Kidney (tissue), 14 donors: Measurements from ENCODE around the gene LPIN3. TPM values are rescaled to one million over a fixed set of nuclear protein-coding genes. Genes with fewer than 3 reads are reported as not detected.

ENCODE experiments used
- DNase-seq, 5 donors: peaks; one replicate each; pipeline ENCODE4 v3.0.0-alpha.2; 2013 to 2020
- FAIRE-seq: peaks from 2 replicates; lab custom pipeline; 2012; peaks lifted over from hg19 to GRCh38; lab: Jason Lieb, UNC
- H3K27ac ChIP-seq, 2 donors: one replicate each; pipeline ENCODE4 v1.7.0; 2013; ENCODE audit warnings: low read depth in 2 of 2, low read length in 2 of 2, inconsistent platforms in 1 of 2
- H3K27me3 ChIP-seq: one replicate; pipeline ENCODE4 v1.7.1; 2013; ENCODE audit warnings: low read length, inconsistent platforms; ENCODE audit not compliant: control insufficient read depth, insufficient read depth
- H3K36me3 ChIP-seq, 3 donors: one replicate each; pipeline versions ENCODE4 v1.7.0 to v1.7.1; 2013; ENCODE audit warnings: low read length in 3 of 3, control low read depth in 1 of 3, inconsistent platforms in 1 of 3; ENCODE audit not compliant: insufficient read depth in 3 of 3, control insufficient read depth in 2 of 3
- H3K4me1 ChIP-seq, 3 donors: one replicate each; pipeline versions ENCODE4 v1.7.0 to v1.7.1; 2013; ENCODE audit warnings: low read length in 3 of 3, inconsistent platforms in 1 of 3, low read depth in 1 of 3; ENCODE audit not compliant: control insufficient read depth in 2 of 3, insufficient read depth in 2 of 3
- H3K4me3 ChIP-seq, 3 donors: one replicate each; pipeline versions ENCODE4 v1.7.0 to v1.8.1; 2013; ENCODE audit warnings: low read length in 3 of 3, control low read depth in 1 of 3, inconsistent platforms in 1 of 3
- H3K9ac ChIP-seq, 3 donors: one replicate each; pipeline versions ENCODE4 v1.7.0 to v1.7.1; 2013; ENCODE audit warnings: low read length in 3 of 3, control low read depth in 1 of 3, inconsistent platforms in 1 of 3
- H3K9me3 ChIP-seq, 3 donors: one replicate each; pipeline versions ENCODE4 v1.7.0 to v1.7.1; 2013; ENCODE audit warnings: low read length in 3 of 3, control low read depth in 1 of 3, inconsistent platforms in 1 of 3; ENCODE audit not compliant: control insufficient read depth in 2 of 3, insufficient read depth in 1 of 3
- intact Hi-C: fragments of 100-400 bp; cut with DNase I; formaldehyde crosslinking; loops from one replicate; pipeline ENCODE4 v1.11.1; 2022
- polyA plus RNA-seq: library from polyadenylated mRNA; stranded (reverse); fragments of 350-450 nt; fragmentation: Illumina TruSeq; extraction: RNeasy Lipid Tissue Mini Kit (QIAGEN cat#74804); gene quantifications from one replicate; pipeline ENCODE4 v1.2.3, GENCODE V29; 2014; ENCODE audit warnings: low read depth, low replicate concordance; ENCODE audit not compliant: insufficient read depth
- total RNA-seq: library from RNA; stranded (reverse); fragmentation: NEBNext Ultra II Directional; extraction: Animal tissue kit (Norgen Biotek cat#: 25700); gene quantifications from one replicate; pipeline ENCODE4 v1.2.1, GENCODE V29; 2021
- TF ChIP-seq, protein P1 (sequence below): IDR thresholded peaks from 3 replicates; pipeline ENCODE4 v1.5.1; 2012; ENCODE audit warnings: mild to moderate bottlenecking, moderate library complexity, borderline replicate concordance; ENCODE audit not compliant: insufficient read depth; ENCODE audit errors: extremely low read depth
- donor health status: control.
- donor health status: control.
- donor health status: control.
- donor health status: control.
- donor health status: control.
- donor health status: DM: yes; HTN: yes; CAD: no.
- donor health status: Normal renal cell carcinoma (clear cell type).

The LPIN3 gene
- total and polyA plus RNA-seq, 2 donors from 2014 or later = 29.4 to 31.6 TPM

DNA sequence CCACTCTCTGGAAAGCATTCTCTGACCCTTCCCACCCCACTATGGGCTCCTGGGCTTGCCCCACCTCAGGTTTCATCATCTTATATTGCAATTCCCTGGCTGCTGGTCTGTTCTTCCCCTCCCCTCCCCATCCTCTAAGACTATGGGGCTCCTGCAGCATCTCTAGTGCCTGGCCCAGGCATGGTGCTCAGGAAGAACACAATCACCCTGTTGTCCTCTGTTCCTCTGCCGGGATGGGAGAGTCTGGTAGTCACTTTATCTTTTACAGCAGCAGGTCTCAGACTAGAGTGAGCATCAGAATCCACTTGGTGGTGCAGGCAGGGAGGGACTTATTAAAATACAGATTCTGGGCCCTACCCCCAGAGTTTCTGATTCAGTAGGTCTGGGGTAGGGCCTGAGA is 5.0 kb upstream of the LPIN3 start:
- H3K4me3 ChIP-seq = no peak overlapping the region
- intact Hi-C loops = loop anchor here (5.0 kb wide), 1 partner anchor 163 kb away; no protein-coding TSS in a partner anchor
- peaks cover 0 to 17% (median 15%) of the 10 kb centered on the region in 3 donors for H3K4me1 ChIP-seq
- H3K36me3 ChIP-seq = no peaks in the 10 kb centered on the region
- peak overlapping the region in 1 of 2 donors; percentile 52 for H3K27ac ChIP-seq
- FAIRE-seq (no peak), DNase-seq (no peak)
- H3K9ac ChIP-seq = no peak overlapping the region
- H3K27me3 ChIP-seq = no peaks in the 10 kb centered on the region
- H3K9me3 ChIP-seq = no peaks in the 10 kb centered on the region
- TF ChIP-seq, protein P1, sequence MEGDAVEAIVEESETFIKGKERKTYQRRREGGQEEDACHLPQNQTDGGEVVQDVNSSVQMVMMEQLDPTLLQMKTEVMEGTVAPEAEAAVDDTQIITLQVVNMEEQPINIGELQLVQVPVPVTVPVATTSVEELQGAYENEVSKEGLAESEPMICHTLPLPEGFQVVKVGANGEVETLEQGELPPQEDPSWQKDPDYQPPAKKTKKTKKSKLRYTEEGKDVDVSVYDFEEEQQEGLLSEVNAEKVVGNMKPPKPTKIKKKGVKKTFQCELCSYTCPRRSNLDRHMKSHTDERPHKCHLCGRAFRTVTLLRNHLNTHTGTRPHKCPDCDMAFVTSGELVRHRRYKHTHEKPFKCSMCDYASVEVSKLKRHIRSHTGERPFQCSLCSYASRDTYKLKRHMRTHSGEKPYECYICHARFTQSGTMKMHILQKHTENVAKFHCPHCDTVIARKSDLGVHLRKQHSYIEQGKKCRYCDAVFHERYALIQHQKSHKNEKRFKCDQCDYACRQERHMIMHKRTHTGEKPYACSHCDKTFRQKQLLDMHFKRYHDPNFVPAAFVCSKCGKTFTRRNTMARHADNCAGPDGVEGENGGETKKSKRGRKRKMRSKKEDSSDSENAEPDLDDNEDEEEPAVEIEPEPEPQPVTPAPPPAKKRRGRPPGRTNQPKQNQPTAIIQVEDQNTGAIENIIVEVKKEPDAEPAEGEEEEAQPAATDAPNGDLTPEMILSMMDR = no peak

DNA sequence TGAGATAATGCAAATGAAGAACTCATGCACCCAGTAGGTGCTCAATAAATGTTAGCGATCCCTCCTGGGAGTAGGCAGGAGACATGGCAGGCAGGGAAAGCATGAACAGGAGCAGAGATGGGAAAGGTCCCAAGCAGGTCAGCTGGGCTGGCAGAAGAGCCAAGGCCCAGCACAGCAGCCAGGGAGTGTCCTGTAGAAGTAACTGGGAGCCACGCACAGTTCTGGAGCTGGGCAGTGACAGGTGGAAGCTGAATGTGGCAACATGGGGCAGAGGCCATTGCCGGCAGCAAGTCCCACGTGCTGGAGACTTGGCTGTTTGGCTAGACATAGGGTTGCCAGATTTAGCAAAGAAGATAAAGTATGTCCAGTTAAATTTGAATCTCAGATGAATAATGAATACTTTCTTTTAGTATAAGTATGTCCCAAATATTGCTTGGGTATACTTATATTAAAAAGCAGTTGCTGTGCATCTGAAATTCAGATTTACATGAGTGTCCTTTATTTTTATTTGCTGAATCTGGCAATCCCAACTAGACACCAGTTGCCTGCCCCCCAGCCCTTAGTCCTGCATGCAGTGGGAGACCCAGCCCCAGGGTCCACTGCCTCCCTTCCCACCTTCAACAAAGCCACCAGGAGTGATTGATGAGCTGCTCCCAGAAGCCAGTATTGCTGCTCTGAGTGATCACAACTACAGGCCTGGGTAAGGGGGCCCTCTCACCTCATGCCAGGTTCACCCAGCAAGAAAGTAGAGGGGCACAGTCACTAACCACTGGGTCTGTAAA is 3.7 kb upstream of the LPIN3 start:
- H3K36me3 ChIP-seq = no peaks in the 10 kb centered on the region
- H3K4me1 ChIP-seq = peaks cover 0 to 23% (median 15%) of the 10 kb centered on the region in 3 donors
- H3K9me3 ChIP-seq = no peaks in the 10 kb centered on the region
- H3K27me3 ChIP-seq = no peaks in the 10 kb centered on the region
- H3K4me3 ChIP-seq = no peak overlapping the region
- TF ChIP-seq, protein P1 = no peak
- H3K27ac ChIP-seq = no peak overlapping the region
- intact Hi-C loops = loop anchor here (5.0 kb wide), 1 partner anchor 165 kb away; no protein-coding TSS in a partner anchor
- no peak for FAIRE-seq
- DNase-seq = no peak
- H3K9ac ChIP-seq = no peak overlapping the region

DNA sequence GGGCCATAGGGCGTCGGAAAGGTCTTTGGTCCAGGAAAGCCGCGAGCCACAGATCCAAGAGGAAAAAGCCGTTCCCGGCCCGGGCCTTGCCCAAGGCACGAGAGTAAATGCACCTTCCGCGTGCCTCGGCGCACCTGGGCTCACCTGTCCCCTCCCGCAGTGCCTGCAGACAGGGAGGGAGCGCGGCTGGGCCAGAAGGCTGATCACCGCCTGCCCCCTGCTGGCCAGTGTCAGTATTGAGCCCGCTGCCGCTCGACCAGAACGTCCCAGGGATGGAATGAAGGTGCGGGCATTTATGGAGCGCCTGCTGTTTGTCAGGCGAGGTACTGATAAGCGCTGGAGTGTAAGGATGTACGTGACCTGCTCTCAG is 679 bp upstream of the LPIN3 start:
- Histone ChIP-seq H3K36me3 (no peaks in the 10 kb centered on the region), H3K4me3 (peak overlapping the region; percentile 40 to 82 (median 69)), H3K9ac (peak overlapping the region in 1 of 3 donors; percentile 8), H3K4me1 (peaks cover 0 to 21% (median 18%) of the 10 kb centered on the region in 3 donors), H3K9me3 (no peaks in the 10 kb centered on the region), H3K27ac (peak overlapping the region; percentile 88), H3K27me3 (no peaks in the 10 kb centered on the region)
- intact Hi-C loops = loop anchor here (5.0 kb wide), 1 partner anchor 168 kb away; no protein-coding TSS in a partner anchor
- TF ChIP-seq, protein P1 = peak; percentile 97
- FAIRE-seq (no peak), DNase-seq (peak; percentile 85 to 96 (median 88))
